GM23338 (cell line): ENCODE measurements around the gene BSCL2. TPM values are rescaled to one million over a fixed set of nuclear protein-coding genes. Genes with fewer than 3 reads are reported as not detected.

ENCODE experiments used
- ATAC-seq: fragments of 200-7000 bp; cut with Tn5 transposase; 3 replicates; pipeline ENCODE4 v1.9.1; 2020
- DNase-seq: peaks from one replicate; pipeline ENCODE4 v3.0.0-alpha.2; 2015; ENCODE audit warnings: low spot score
- H2AFZ ChIP-seq: fragments of 200-600 bp; sonication (generic); 2 replicates; pipeline ENCODE4 v1.8.0; 2016; ENCODE audit warnings: antibody characterized with exemption, mild to moderate bottlenecking, moderate library complexity
- H3F3A ChIP-seq: fragments of 200-600 bp; sonication (generic); replicated peaks from 2 replicates; pipeline ENCODE4 v1.8.0; 2017; ENCODE audit warnings: antibody characterized with exemption, mixed run types, low read depth
- H3K27ac ChIP-seq: fragments of 200-600 bp; sonication (generic); 2 replicates; pipeline ENCODE4 v1.6.1; 2016; ENCODE audit warnings: low read depth
- H3K27me3 ChIP-seq: fragments of 200-600 bp; sonication (generic); 2 replicates; pipeline ENCODE4 v1.8.0; 2016; ENCODE audit warnings: mild to moderate bottlenecking, mixed run types, moderate library complexity; ENCODE audit not compliant: insufficient read depth
- H3K36me3 ChIP-seq: fragments of 200-600 bp; sonication (generic); 2 replicates; pipeline ENCODE4 v1.8.0; 2016; ENCODE audit warnings: mild to moderate bottlenecking; ENCODE audit not compliant: insufficient read depth
- H3K4me1 ChIP-seq: fragments of 200-600 bp; sonication (generic); 2 replicates; pipeline ENCODE4 v1.8.0; 2016; ENCODE audit warnings: mild to moderate bottlenecking, moderate library complexity; ENCODE audit not compliant: insufficient read depth
- H3K4me2 ChIP-seq: fragments of 200-600 bp; sonication (generic); 2 replicates; pipeline ENCODE4 v1.7.1; 2017; ENCODE audit warnings: mixed run types
- H3K4me3 ChIP-seq: fragments of 200-600 bp; sonication (generic); 2 replicates; pipeline ENCODE4 v1.6.1; 2016; ENCODE audit warnings: mixed run types
- H3K79me2 ChIP-seq: fragments of 200-600 bp; sonication (generic); replicated peaks from 2 replicates; pipeline ENCODE4 v1.8.0; 2017; ENCODE audit warnings: mild to moderate bottlenecking; ENCODE audit not compliant: insufficient read depth
- H3K9me2 ChIP-seq: fragments of 200-600 bp; sonication (generic); 2 replicates; pipeline ENCODE4 v1.8.0; 2017; ENCODE audit not compliant: insufficient read depth
- H4K20me1 ChIP-seq: fragments of 200-600 bp; sonication (generic); replicated peaks from 2 replicates; pipeline ENCODE4 v1.8.0; 2017; ENCODE audit warnings: mild to moderate bottlenecking; ENCODE audit not compliant: insufficient read depth
- H3K27ac Mint-ChIP-seq: 2 replicates; pipeline ENCODE4 v1.8.0; 2020; ENCODE audit warnings: inconsistent platforms, mild to moderate bottlenecking, moderate library complexity, mixed read lengths
- H3K27me3 Mint-ChIP-seq: 3 replicates; pipeline ENCODE4 v1.8.0; 2022; ENCODE audit warnings: low read depth, mild to moderate bottlenecking, moderate library complexity, mixed read lengths, inconsistent platforms; ENCODE audit not compliant: insufficient read depth, poor library complexity
- H3K36me3 Mint-ChIP-seq: 3 replicates; pipeline ENCODE4 v1.8.0; 2021; ENCODE audit warnings: low read depth, mild to moderate bottlenecking, inconsistent platforms, moderate library complexity, mixed read lengths
- H3K4me1 Mint-ChIP-seq: 3 replicates; pipeline ENCODE4 v1.8.0; 2020; ENCODE audit warnings: mild to moderate bottlenecking, inconsistent platforms, mixed read lengths
- H3K4me3 Mint-ChIP-seq: 3 replicates; pipeline ENCODE4 v1.8.0; 2021; ENCODE audit warnings: moderate library complexity, mild to moderate bottlenecking, inconsistent platforms, mixed read lengths
- H3K9me3 Mint-ChIP-seq: 3 replicates; pipeline ENCODE4 v1.8.0; 2020; ENCODE audit warnings: moderate library complexity, mild to moderate bottlenecking, inconsistent platforms, mixed read lengths
- CREB1 ChIP-seq: fragments of 250-450 bp; sonication (Bioruptor Pico); IDR thresholded peaks from 2 replicates; pipeline ENCODE4 v1.5.0; 2020; ENCODE audit warnings: low read depth, mild to moderate bottlenecking, moderate library complexity
- EZH2 ChIP-seq: fragments of 200-600 bp; sonication (generic); IDR thresholded peaks from one replicate; pipeline ENCODE4 v1.8.0; 2017; ENCODE audit warnings: antibody characterized with exemption, mild to moderate bottlenecking, low read depth; ENCODE audit not compliant: unreplicated experiment
- EZH2phosphoT487 ChIP-seq: fragments of 200-600 bp; sonication (generic); IDR thresholded peaks from one replicate; pipeline ENCODE4 v1.8.1; 2018; ENCODE audit warnings: antibody characterized with exemption; ENCODE audit not compliant: unreplicated experiment
- NANOG ChIP-seq: IDR thresholded peaks from 2 replicates; pipeline ENCODE4 v1.6.1; 2016; ENCODE audit warnings: antibody characterized with exemption, borderline replicate concordance
- POLR2AphosphoS5 ChIP-seq: IDR thresholded peaks from 2 replicates; pipeline ENCODE4 v1.6.1; 2016; ENCODE audit warnings: antibody characterized with exemption, low read depth
- REST ChIP-seq: IDR thresholded peaks from one replicate; pipeline ENCODE4 v1.6.1; 2018; ENCODE audit warnings: antibody characterized with exemption; ENCODE audit not compliant: unreplicated experiment
- STAT1 ChIP-seq: IDR thresholded peaks from one replicate; pipeline ENCODE4 v1.6.1; 2016; ENCODE audit warnings: antibody characterized with exemption; ENCODE audit not compliant: unreplicated experiment
- ZNF331 ChIP-seq: fragments of 250-450 bp; sonication (Bioruptor Pico); IDR thresholded peaks from 2 replicates; pipeline ENCODE4 v1.5.0; 2020; ENCODE audit warnings: low read depth, mild to moderate bottlenecking, moderate library complexity
- ZNF462 ChIP-seq: fragments of 250-450 bp; sonication (Bioruptor Pico); IDR thresholded peaks from 2 replicates; pipeline ENCODE4 v1.5.0; 2020; ENCODE audit warnings: mild to moderate bottlenecking, moderate library complexity
- polyA plus RNA-seq: library from polyadenylated mRNA; unstranded; fragments of >200 nt; fragmentation: Nextera tagmentation; extraction: Ambion mirVana; gene quantifications from 2 replicates; pipeline ENCODE4 v1.2.1, GENCODE V29; 2016
- total RNA-seq: library from RNA; depleted of rRNA; stranded (reverse); fragments of >200 nt; shearing (Covaris generic); gene quantifications from 2 replicates; pipeline ENCODE4 v1.2.3, GENCODE V29; 2014
- TF ChIP-seq, protein P1 (sequence below): IDR thresholded peaks from 2 replicates; pipeline ENCODE4 v1.6.1; 2016; ENCODE audit warnings: antibody characterized with exemption
- TF ChIP-seq, protein P2 (sequence below), 2 experiments: fragments of 200-600 bp in 1 of 2; sonication (generic) in 1 of 2; conservative IDR thresholded peaks; 2 replicates each; pipeline versions ENCODE4 v1.5.1 to v1.6.1; 2016 to 2017; ENCODE audit warnings: antibody characterized with exemption in 2 of 2, low read depth in 2 of 2, mild to moderate bottlenecking in 2 of 2, moderate library complexity in 1 of 2

Gene BSCL2
- total and polyA plus RNA-seq, 2 experiments from 2014 or later: 60.2 to 81.7 TPM

GRCh38 chr11:62656796-62657429 is 50.3 kb downstream of the BSCL2 start:
- Histone ChIP-seq H3K4me1 (peaks cover 8% of the 10 kb centered on the region; the same call in 1 of the 2 replicates), H3K36me3 (no peaks in the 10 kb centered on the region), H4K20me1 (no peaks in the 10 kb centered on the region), H3K4me3 (no peak overlapping the region), H3K27me3 (no peaks in the 10 kb centered on the region), H3K4me2 (no peak overlapping the region), H3K9me2 (no peaks in the 10 kb centered on the region), H2AFZ (no peak overlapping the region), H3K79me2 (peaks cover 11% of the 10 kb centered on the region), H3F3A (peaks cover 21% of the 10 kb centered on the region), H3K27ac (no peak overlapping the region)
- no peak for TF ChIP-seq POLR2AphosphoS5
- TF ChIP-seq, protein P1, sequence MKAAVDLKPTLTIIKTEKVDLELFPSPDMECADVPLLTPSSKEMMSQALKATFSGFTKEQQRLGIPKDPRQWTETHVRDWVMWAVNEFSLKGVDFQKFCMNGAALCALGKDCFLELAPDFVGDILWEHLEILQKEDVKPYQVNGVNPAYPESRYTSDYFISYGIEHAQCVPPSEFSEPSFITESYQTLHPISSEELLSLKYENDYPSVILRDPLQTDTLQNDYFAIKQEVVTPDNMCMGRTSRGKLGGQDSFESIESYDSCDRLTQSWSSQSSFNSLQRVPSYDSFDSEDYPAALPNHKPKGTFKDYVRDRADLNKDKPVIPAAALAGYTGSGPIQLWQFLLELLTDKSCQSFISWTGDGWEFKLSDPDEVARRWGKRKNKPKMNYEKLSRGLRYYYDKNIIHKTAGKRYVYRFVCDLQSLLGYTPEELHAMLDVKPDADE: no peak
- TF ChIP-seq REST: no peak
- no peak for TF ChIP-seq EZH2phosphoT487
- no peak for TF ChIP-seq NANOG
- TF ChIP-seq ZNF331 (CRISPR knock-in tag): no peak
- TF ChIP-seq CREB1 (CRISPR knock-in tag): no peak
- TF ChIP-seq ZNF462: no peak
- TF ChIP-seq EZH2: no peak
- no peak for TF ChIP-seq STAT1
- TF ChIP-seq, protein P2, sequence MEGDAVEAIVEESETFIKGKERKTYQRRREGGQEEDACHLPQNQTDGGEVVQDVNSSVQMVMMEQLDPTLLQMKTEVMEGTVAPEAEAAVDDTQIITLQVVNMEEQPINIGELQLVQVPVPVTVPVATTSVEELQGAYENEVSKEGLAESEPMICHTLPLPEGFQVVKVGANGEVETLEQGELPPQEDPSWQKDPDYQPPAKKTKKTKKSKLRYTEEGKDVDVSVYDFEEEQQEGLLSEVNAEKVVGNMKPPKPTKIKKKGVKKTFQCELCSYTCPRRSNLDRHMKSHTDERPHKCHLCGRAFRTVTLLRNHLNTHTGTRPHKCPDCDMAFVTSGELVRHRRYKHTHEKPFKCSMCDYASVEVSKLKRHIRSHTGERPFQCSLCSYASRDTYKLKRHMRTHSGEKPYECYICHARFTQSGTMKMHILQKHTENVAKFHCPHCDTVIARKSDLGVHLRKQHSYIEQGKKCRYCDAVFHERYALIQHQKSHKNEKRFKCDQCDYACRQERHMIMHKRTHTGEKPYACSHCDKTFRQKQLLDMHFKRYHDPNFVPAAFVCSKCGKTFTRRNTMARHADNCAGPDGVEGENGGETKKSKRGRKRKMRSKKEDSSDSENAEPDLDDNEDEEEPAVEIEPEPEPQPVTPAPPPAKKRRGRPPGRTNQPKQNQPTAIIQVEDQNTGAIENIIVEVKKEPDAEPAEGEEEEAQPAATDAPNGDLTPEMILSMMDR (conservative IDR thresholded peaks at IDR 0.05; ENCODE audit: low read depth in 2 of 2): no peak
- Mint-ChIP-seq H3K27me3 (peaks cover 10% of the 10 kb centered on the region), H3K27ac (no peak overlapping the region), H3K4me1 (peaks cover 8% of the 10 kb centered on the region), H3K36me3 (peaks cover 5% of the 10 kb centered on the region; the same call in 2 of the 3 replicates), H3K9me3 (no peaks in the 10 kb centered on the region), H3K4me3 (no peak overlapping the region)
- no peak for ATAC-seq
- no peak for DNase-seq
